HG03196 (cell line): ENCODE measurements around the gene P4HB.

Experiments used
- ATAC-seq: cut with Tn5 transposase; IDR thresholded peaks from one replicate; pipeline ENCODE4 v1.9.1; 2021; ENCODE audit not compliant: unreplicated experiment

The P4HB gene

DNA sequence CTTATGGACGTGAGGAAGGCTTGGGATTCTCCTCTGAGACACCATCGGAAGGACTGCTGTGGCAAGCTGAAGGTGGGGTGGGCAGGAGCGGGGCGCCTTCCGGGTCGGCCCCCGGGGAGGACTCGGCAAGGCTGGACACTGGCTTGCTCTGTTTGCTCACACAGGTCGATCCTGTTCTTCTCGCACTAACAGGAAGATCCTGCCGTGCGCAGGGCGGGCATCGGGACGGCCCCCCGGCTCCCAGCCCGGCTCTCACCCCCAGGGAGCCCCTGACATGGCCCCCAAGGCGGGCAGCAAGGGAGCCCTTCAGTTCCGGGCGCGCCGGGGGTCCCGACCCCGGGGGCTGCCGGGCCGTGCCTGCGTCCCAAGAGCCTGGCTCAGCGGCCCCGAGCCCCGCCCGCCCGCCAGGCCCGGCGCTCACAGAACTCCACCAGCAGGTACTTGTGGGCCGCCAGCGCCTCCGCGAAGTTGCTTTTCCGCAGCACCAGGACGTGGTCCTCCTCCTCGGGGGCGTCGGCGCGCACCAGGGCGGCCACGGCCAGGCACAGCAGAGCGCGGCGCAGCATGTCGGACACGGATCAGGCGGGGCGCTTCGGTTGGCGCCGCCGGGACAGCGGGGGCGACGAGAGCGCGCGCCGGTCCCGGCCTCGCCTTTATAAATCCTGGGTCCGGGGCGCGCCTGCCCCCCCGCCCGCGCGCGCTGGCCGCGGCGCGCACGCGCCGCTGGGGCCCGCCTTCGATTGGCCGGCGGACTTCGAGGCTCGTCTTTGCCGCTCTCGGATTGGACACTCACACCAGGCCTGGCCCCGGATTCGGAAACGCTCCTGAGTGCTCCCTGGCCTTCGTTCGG is at the start of gene P4HB:
P4HB (minus strand) TSS at position 630 of the 850 bp plus-strand sequence; CDS start at position 566, 64 bp downstream.
- ATAC-seq: peak; percentile 8

DNA sequence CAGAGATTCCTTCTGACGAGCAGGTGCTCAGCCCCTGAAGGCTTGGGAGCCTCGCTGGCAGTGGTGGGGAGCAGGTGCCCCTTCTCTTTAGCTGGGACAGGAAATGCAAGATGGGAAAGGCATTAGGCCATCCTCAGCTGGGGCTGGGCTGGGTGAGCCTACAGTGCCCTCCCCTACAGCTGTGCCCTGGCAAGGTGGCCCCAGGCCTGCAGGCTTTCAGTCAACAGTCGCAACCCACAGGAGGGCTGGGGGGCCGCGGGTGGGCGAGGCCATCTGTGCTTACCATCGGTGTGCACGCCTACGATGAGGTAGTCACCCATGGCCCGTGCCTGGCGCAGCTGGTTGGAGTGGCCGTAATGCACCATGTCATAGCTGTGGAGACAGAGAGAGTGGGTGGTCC is 48.9 kb upstream of the P4HB start:
- ATAC-seq: no peak

DNA sequence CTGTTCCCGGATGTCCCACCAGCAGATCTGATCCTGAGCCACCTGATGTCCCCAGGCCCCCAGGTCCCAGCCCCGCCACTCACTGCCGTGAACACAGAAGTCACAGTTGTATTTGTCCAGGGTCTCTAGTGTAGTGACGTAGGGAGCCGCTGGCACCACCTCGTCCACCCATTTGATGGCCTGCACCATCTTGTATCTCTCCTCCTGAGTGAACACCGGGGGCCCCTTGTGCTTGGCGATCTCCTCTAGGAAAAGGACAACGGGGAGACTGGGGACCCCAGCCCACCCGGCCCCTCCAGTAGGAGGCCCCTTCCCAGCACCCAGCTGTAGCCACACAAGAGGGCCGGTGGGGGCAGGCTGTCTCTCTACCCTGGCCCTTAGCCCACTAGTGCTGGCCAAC is 48.5 kb upstream of the P4HB start:
- ATAC-seq: no peak

DNA sequence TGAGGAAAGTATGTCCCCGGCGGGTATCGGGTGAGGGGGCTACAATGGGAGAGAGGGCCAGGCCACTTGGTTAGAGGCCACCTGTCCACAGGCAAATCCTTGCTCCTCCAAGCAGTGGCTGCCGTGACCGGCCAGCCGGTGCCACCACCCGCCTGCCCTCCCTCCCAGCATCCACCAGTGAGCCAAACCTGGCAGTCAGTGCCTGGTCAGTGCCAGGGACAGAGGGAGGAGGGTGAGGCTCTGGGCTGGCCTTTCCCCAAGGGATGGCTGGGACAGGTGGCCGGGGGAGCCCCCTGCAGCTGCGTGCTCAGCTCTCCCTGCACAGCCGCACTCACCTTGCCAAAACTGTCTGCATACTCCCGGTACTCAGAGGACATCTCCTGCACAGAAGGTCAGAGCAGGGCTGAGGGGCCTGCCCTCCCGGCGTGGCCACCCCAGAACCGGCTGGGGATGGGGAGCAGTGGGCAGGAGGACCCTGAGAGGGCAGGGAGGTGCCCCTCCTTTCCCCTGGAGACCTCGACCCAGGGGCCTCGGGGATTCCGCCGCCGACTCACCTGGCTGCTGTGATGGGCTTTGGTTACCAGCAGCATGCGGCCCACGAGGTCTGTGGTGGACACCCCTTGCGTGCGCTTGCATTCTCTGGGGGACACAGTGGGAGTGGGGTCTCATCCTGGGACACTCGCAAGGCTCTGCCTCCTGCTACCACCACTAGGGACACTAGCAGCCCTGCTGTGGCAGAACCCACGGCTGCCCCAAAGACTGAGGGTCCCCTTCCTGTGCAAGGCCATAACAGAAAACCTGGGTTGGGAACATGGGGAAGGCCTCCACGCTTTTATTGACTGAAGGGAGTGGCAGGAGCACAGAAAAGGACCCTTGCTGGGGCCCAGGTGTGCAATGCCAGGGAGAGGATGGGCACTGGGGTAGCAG is 47.1 kb upstream of the P4HB start:
- ATAC-seq: no peak

DNA sequence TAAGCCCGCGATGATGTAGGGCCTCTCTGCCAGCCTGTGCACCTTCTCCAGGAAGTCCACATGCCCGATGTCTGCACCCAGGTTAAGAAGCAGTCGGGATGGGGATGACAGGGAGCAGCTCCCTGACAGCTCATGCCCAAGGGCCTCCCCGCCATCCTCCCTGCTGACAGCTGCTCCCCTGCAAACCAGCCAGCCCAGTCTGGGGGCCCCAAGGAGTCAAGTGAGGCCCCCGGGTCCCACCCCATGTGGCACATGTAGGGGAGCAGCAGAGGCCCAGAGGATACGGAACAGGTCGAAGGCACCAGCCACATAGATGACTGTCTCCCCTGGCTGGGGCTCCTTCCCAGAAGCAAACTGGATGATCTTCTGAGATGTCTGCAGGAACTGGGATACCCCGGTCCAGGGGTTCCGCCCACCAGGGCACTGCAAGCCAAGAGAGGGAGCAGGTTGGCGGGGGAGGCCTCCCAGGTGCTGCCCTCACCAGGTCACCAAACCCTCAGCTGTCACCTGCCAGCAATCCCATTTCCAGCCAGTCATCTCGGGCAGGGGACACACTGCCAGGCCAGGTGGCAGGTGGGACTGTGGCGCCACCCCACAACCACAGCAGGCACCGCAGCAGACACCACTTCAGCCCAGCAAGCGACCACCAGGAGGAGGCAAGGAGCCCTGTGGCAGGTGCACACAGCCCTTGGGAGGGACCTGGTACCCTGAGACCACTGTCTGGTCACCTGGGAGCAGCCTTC is 46.3 kb upstream of the P4HB start:
- ATAC-seq: no peak

DNA sequence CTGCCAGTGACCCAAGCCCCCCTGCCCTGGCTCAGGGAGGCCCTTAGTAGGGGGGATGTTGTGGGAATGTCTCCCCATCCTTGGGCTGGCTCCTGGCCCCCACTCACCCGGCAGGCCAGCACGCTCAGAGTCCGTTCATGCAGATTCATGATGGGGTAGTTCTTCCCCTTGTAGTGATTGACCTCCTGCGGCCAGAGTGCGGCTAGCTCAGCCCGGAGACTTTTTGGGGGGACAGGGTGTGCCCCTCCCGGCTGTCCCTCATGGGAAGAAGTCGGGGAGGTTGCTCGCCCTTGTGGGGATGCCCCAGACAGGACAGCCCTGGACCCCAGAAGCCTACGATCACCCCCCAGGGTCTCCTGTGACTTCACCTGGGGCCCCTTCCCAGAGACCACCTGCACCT is 45.7 kb upstream of the P4HB start:
- no peak for ATAC-seq

DNA sequence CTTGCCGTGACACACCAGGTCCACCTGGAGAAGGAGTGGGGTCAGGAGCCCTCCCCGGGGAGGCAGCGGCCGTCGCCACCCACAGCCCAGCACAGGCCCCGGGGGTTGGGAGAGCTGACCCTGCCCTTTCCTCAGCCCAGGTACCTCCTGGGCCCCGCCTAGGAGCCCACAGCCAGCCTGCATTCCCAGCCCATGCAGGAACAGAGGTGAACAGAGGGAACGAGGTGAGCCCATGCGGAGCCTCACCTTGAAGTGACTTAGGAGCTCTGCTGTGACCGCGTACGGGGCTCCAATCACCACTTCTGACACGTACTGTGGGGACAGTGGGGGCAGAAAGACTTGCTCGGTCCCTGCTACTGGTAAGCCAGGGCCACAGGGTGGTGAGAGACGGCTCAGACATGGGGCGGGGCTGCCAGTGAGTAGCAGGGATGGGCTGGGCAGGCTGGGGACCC is 45.1 kb upstream of the P4HB start:
- no peak for ATAC-seq

DNA sequence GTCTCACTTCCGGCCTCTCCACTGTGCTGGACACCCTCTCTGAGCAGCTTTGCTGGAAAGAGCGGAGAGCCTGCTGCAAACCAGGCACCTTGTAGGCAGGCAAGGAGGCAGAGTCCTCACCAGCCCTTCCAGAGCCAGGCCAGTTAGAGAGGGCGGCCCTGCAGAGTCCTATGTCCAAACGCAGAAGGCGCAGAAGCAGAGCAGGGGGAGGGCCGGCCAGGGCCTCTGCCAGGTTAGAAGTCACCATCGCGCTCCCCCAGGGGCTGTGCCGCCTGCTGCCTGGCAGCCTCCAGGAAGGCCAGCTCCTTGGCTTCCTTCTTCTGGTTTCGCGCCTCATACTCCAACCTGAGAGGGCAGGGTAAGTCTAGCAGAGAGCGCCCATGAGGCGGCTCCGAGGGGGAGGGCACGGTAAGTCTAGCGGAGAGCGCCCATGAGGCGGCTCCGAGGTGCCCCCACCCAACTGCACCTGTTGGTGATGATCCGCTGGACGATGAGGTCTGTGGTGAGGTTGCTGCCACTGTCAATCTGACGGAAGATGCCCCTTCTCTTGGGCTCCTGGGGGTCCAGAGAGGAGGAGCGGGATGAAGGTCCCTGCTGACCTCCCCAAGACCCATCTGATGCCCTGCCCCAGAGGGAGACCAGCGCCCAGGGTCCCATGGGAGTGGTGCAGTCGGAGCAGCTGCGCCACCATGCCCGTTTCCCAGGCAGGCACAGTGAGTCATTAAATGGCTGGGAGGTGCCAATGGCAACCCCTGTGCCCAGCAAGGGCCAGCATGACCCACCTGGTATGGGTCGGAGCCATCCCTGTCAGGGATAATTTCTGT is 44.5 kb upstream of the P4HB start:
- ATAC-seq: no peak

GRCh38 chr17:81903896-81904599 is 43.7 kb upstream of the P4HB start:
- ATAC-seq: no peak

DNA sequence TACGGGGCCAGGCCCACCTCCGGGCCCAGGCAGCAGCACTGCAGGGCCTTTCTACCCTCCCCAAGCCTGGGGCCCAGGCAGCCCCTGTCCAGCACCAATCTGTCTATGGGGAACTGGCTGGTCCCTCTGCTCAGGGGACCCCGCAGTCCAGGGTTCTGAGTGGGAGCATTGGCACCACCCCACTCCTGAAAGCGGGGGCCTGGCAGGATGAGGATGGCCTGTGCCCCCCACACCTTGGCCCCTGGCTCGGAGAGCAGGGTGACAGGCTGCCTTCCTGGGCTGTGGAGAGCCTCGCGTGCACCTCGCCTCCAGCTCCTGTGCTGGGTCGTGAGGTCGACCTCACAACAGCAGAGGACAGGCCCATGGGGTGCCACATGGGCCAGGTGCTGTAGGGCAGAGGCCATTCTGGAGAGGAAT is 43.1 kb upstream of the P4HB start:
- no peak for ATAC-seq

GRCh38 chr17:81902653-81903414 is 42.5 kb upstream of the P4HB start:
- no peak for ATAC-seq

- ATAC-seq: no peak
Observed at GRCh38 chr17:81902023-81902652, 41.8 kb upstream of the P4HB start, which contains the start of gene NPB. NPB (plus strand) TSS chr17:81902238; CDS start chr17:81902278, 40 bp downstream.

- no peak for ATAC-seq
Observed at GRCh38 chr17:81901167-81902022, 41.1 kb upstream of the P4HB start.

- no peak for ATAC-seq
Observed at GRCh38 chr17:81900181-81900820, 40.0 kb upstream of the P4HB start.

DNA sequence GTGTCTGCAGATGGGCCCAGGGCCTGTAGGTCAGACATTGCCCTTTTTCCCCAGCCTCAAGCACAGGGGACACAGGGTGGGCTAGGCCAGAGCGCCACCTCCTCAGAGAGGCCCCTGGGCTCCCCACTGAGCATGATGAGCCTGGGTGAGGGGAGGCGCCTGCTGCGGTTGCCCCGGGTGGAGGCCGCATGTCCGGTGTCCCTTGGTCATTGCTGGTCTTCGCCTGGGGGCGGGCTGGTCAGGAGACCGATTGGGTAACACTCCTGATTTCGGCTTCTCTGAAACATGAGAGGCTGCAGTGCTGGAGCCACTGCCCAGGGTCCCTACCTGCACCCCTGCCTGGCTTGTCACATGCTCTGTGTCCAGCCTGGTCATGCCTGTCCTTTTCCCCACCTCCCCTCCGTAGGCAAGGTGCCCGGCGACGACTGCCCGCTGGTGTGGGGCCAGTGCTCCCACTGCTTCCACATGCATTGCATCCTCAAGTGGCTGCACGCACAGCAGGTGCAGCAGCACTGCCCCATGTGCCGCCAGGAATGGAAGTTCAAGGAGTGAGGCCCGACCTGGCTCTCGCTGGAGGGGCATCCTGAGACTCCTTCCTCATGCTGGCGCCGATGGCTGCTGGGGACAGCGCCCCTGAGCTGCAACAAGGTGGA is 39.3 kb upstream of the P4HB start:
- no peak for ATAC-seq

GRCh38 chr17:81898885-81899284 is 38.5 kb upstream of the P4HB start:
- no peak for ATAC-seq
